ENCODE measurements around the gene PRRC2C.

PRRC2C gene

GRCh38 chr1:171480035-171480434, 5.3 kb upstream of the PRRC2C start:
- Mint-ChIP-seq H3K9me3 (no peaks in the 10 kb centered on the region), H3K4me3 (no peak overlapping the region), H3K36me3 (no peaks in the 10 kb centered on the region), H3K27ac (no peak overlapping the region), H3K4me1 (peaks cover 17% of the 10 kb centered on the region), H3K27me3 (peaks cover 14% of the 10 kb centered on the region)
- CTCF ChIA-PET = interaction anchor here (1.0 kb wide), 1 partner anchor 164 kb away, joined by 3 read pairs; no protein-coding TSS in a partner anchor
- DNase-seq = no peak

GRCh38 chr1:171484760-171485374, 463 bp upstream of the PRRC2C start:
- H3K9me3 Mint-ChIP-seq = no peaks in the 10 kb centered on the region
- peak overlapping the region; percentile 95 for H3K4me3 Mint-ChIP-seq
- H3K27ac Mint-ChIP-seq = peak overlapping the region; percentile 100
- DNase-seq = no peak
- peaks cover 19% of the 10 kb centered on the region for H3K36me3 Mint-ChIP-seq
- peaks cover 50% of the 10 kb centered on the region for H3K4me1 Mint-ChIP-seq
- no peaks in the 10 kb centered on the region for H3K27me3 Mint-ChIP-seq
- CTCF ChIA-PET = interaction anchor here (0.6 to 2.9 kb wide), 22 partner anchors 8 to 507 kb away, joined by 3 to 22 read pairs (median 4); partner anchors contain the start of gene FMO4

- no peaks in the 10 kb centered on the region for H3K9me3 Mint-ChIP-seq
- CTCF ChIA-PET = interaction anchor here (0.8 to 2.9 kb wide), 13 partner anchors 14 to 505 kb away, joined by 3 to 22 read pairs (median 5); partner anchors contain the start of gene FMO4
- peak overlapping the region; percentile 100 for H3K27ac Mint-ChIP-seq
- H3K36me3 Mint-ChIP-seq = peaks cover 26% of the 10 kb centered on the region
- peak; percentile 80 for DNase-seq
- no peaks in the 10 kb centered on the region for H3K27me3 Mint-ChIP-seq
- H3K4me3 Mint-ChIP-seq = peak overlapping the region; percentile 95
- peaks cover 53% of the 10 kb centered on the region for H3K4me1 Mint-ChIP-seq
Observed at GRCh38 chr1:171486048-171486519, 754 bp downstream of the PRRC2C start.

- CTCF ChIA-PET = interaction anchor here (0.9 to 2.9 kb wide), 3 partner anchors 29 to 229 kb away, joined by 3 to 22 read pairs (median 4); no protein-coding TSS in a partner anchor
Observed at GRCh38 chr1:171487038-171487437, 1.7 kb downstream of the PRRC2C start.

GRCh38 chr1:171488190-171488929, 3.0 kb downstream of the PRRC2C start:
- H3K27me3 Mint-ChIP-seq = no peaks in the 10 kb centered on the region
- H3K4me1 Mint-ChIP-seq = peaks cover 61% of the 10 kb centered on the region
- DNase-seq = no peak
- CTCF ChIA-PET = no interaction called here
- H3K9me3 Mint-ChIP-seq = no peaks in the 10 kb centered on the region
- H3K4me3 Mint-ChIP-seq = peak overlapping the region; percentile 95
- no peak overlapping the region for H3K27ac Mint-ChIP-seq
- H3K36me3 Mint-ChIP-seq = peaks cover 36% of the 10 kb centered on the region

More at GRCh38 chr1:171487038-171487437, 1.7 kb downstream of the PRRC2C start:
- DNase-seq = no peak
- H3K36me3 Mint-ChIP-seq = peaks cover 33% of the 10 kb centered on the region
- H3K9me3 Mint-ChIP-seq = no peaks in the 10 kb centered on the region
- H3K27ac Mint-ChIP-seq = peak overlapping the region; percentile 100
- H3K4me3 Mint-ChIP-seq = peak overlapping the region; percentile 95
- H3K4me1 Mint-ChIP-seq = peaks cover 59% of the 10 kb centered on the region
- H3K27me3 Mint-ChIP-seq = no peaks in the 10 kb centered on the region

GRCh38 chr1:171494076-171494475, 8.7 kb downstream of the PRRC2C start:
- no peak overlapping the region for H3K4me3 Mint-ChIP-seq

GRCh38 chr1:171495444-171495843, 10.1 kb downstream of the PRRC2C start:
- Mint-ChIP-seq H3K36me3 (peaks cover 46% of the 10 kb centered on the region), H3K4me1 (peaks cover 54% of the 10 kb centered on the region), H3K4me3 (no peak overlapping the region), H3K27me3 (no peaks in the 10 kb centered on the region), H3K9me3 (no peaks in the 10 kb centered on the region), H3K27ac (no peak overlapping the region)
- DNase-seq = no peak
- CTCF ChIA-PET = no interaction called here

More at GRCh38 chr1:171494076-171494475, 8.7 kb downstream of the PRRC2C start:
- no peak for DNase-seq
- no peak overlapping the region for H3K27ac Mint-ChIP-seq
- H3K4me1 Mint-ChIP-seq = peaks cover 57% of the 10 kb centered on the region
- peaks cover 44% of the 10 kb centered on the region for H3K36me3 Mint-ChIP-seq
- no peaks in the 10 kb centered on the region for H3K27me3 Mint-ChIP-seq
- H3K9me3 Mint-ChIP-seq = no peaks in the 10 kb centered on the region
- CTCF ChIA-PET = no interaction called here

- Mint-ChIP-seq H3K27ac (no peak overlapping the region), H3K27me3 (no peaks in the 10 kb centered on the region), H3K4me3 (no peak overlapping the region), H3K4me1 (peaks cover 62% of the 10 kb centered on the region), H3K9me3 (no peaks in the 10 kb centered on the region), H3K36me3 (peaks cover 52% of the 10 kb centered on the region)
- no peak for DNase-seq
- CTCF ChIA-PET = interaction anchor here (0.6 to 0.9 kb wide), 2 partner anchors 15 to 91 kb away, joined by 3 to 5 read pairs; partner anchors contain the start of gene PRRC2C
Observed at GRCh38 chr1:171500304-171500703, 15.0 kb downstream of the PRRC2C start.

- H3K36me3 Mint-ChIP-seq = peaks cover 50% of the 10 kb centered on the region
- no peak overlapping the region for H3K4me3 Mint-ChIP-seq
- CTCF ChIA-PET = interaction anchor here (0.6 kb wide), 1 partner anchor 91 kb away, joined by 3 read pairs; no protein-coding TSS in a partner anchor
- no peaks in the 10 kb centered on the region for H3K27me3 Mint-ChIP-seq
- no peak for DNase-seq
- H3K9me3 Mint-ChIP-seq = no peaks in the 10 kb centered on the region
- peaks cover 62% of the 10 kb centered on the region for H3K4me1 Mint-ChIP-seq
- no peak overlapping the region for H3K27ac Mint-ChIP-seq
Observed at GRCh38 chr1:171500803-171501202, 15.5 kb downstream of the PRRC2C start.

- H3K27ac Mint-ChIP-seq = no peak overlapping the region
- no peaks in the 10 kb centered on the region for H3K9me3 Mint-ChIP-seq
- no peak for DNase-seq
- CTCF ChIA-PET = no interaction called here
- H3K36me3 Mint-ChIP-seq = peaks cover 49% of the 10 kb centered on the region
- no peaks in the 10 kb centered on the region for H3K27me3 Mint-ChIP-seq
- peaks cover 68% of the 10 kb centered on the region for H3K4me1 Mint-ChIP-seq
- H3K4me3 Mint-ChIP-seq = no peak overlapping the region
Observed at GRCh38 chr1:171501305-171502024, 16.1 kb downstream of the PRRC2C start.

GRCh38 chr1:171506525-171507304, 21.4 kb downstream of the PRRC2C start:
- CTCF ChIA-PET = interaction anchor here (2.6 kb wide), 1 partner anchor 21 kb away, joined by 7 read pairs; the partner anchor contains the start of gene PRRC2C
- Mint-ChIP-seq H3K27ac (no peak overlapping the region), H3K9me3 (no peaks in the 10 kb centered on the region), H3K4me1 (peaks cover 80% of the 10 kb centered on the region), H3K36me3 (peaks cover 19% of the 10 kb centered on the region), H3K4me3 (no peak overlapping the region), H3K27me3 (no peaks in the 10 kb centered on the region)
- no peak for DNase-seq

- no peak for DNase-seq
- CTCF ChIA-PET = interaction anchor here (2.6 kb wide), 1 partner anchor 22 kb away, joined by 7 read pairs; the partner anchor contains the start of gene PRRC2C
- H3K36me3 Mint-ChIP-seq = peaks cover 22% of the 10 kb centered on the region
- no peaks in the 10 kb centered on the region for H3K9me3 Mint-ChIP-seq
- H3K27me3 Mint-ChIP-seq = no peaks in the 10 kb centered on the region
- H3K27ac Mint-ChIP-seq = peak overlapping the region; percentile 16
- H3K4me3 Mint-ChIP-seq = no peak overlapping the region
- peaks cover 77% of the 10 kb centered on the region for H3K4me1 Mint-ChIP-seq
Observed at GRCh38 chr1:171507435-171507834, 22.1 kb downstream of the PRRC2C start.

- no peak overlapping the region for H3K27ac Mint-ChIP-seq
- H3K36me3 Mint-ChIP-seq = peaks cover 22% of the 10 kb centered on the region
Observed at GRCh38 chr1:171509191-171509590, 23.9 kb downstream of the PRRC2C start.

More at GRCh38 chr1:171509191-171509590, 23.9 kb downstream of the PRRC2C start:
- Mint-ChIP-seq H3K27me3 (no peaks in the 10 kb centered on the region), H3K9me3 (no peaks in the 10 kb centered on the region), H3K4me1 (peaks cover 66% of the 10 kb centered on the region), H3K4me3 (no peak overlapping the region)
- CTCF ChIA-PET = interaction anchor here (2.6 kb wide), 1 partner anchor 24 kb away, joined by 7 read pairs; the partner anchor contains the start of gene PRRC2C
- no peak for DNase-seq

All from activated naive CD4-positive, alpha-beta T cell treated with anti-CD3 and anti-CD28 coated beads, Interleukin-2, amount 10 ng/mL, durations not matched to agents 7 days and 5 days (primary cell).